ENCODE data around the gene DOCK4. TPM values are rescaled to one million over a fixed set of nuclear protein-coding genes. Genes with fewer than 3 reads are reported as not detected.

DOCK4 gene
- total RNA-seq, 4 donors from 2014 or later: 9.9 to 30.9 (median 13.7) TPM

DNA sequence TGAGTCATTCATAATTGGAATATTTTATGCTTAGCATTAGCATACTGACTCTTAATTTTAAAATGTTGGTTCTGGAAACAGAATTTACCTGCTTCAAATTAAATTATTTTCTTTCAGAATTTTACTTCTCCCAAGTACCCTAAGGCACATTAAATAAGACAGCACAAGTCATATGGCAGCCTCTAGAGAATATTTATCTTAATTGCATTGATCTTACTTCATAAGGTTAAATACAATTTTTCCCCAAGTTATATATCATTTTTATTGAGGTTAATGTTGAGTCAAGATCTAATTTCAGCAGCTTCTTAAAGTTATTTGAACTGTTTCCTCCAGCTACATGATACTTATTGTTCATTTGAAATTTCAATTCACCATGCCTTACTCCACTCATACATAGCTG, 520.9 kb downstream of the DOCK4 start:
- no peak for TF ChIP-seq POLR2A (IDR thresholded peaks at IDR 0.05)
- TF ChIP-seq, protein P1, sequence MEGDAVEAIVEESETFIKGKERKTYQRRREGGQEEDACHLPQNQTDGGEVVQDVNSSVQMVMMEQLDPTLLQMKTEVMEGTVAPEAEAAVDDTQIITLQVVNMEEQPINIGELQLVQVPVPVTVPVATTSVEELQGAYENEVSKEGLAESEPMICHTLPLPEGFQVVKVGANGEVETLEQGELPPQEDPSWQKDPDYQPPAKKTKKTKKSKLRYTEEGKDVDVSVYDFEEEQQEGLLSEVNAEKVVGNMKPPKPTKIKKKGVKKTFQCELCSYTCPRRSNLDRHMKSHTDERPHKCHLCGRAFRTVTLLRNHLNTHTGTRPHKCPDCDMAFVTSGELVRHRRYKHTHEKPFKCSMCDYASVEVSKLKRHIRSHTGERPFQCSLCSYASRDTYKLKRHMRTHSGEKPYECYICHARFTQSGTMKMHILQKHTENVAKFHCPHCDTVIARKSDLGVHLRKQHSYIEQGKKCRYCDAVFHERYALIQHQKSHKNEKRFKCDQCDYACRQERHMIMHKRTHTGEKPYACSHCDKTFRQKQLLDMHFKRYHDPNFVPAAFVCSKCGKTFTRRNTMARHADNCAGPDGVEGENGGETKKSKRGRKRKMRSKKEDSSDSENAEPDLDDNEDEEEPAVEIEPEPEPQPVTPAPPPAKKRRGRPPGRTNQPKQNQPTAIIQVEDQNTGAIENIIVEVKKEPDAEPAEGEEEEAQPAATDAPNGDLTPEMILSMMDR (IDR thresholded peaks at IDR 0.05): no peak
- no peaks in the 10 kb centered on the region for H3K36me3 ChIP-seq
- H3K27ac ChIP-seq: no peak overlapping the region
- no peak for DNase-seq
- no peaks in the 10 kb centered on the region for H3K9me3 ChIP-seq
- H3K27me3 ChIP-seq: no peaks in the 10 kb centered on the region
- H3K4me1 ChIP-seq: no peaks in the 10 kb centered on the region
- H3K4me3 ChIP-seq: no peak overlapping the region
- intact Hi-C loops (cut with DNase I): no loop called here

DNA sequence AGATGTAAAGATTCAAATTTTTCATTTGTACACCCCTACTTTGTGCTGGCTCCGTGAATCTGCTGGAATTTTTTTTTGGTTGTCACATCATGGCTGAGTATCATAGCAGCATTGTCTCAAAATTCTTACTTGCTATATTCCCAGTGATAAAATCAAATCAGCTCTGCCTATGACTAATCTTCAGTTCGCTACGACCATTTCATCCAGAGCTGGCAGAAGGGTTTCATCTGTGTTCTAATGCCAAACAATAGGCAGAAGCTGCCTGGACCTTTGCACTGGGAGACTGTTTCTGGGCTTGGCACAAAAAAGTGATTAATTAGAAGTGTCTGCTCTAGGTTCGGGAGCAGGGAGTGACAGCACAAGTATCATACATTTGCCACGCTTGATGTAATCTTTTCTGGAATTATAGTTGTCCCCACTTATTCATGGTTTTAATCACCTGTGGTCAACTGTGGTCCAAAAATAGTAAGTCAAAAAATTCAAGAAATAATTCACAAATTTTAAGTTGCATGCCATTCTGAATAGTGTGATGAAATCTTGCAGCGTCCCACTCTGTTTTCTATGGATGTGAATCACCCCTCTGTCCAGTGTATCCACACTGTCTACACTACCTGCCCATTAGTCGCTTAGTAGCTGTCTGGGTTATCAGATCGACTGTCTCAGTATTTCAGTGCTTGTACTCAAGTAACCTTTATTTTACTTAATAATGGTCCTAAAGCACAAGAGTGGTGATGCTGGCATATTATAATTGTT, 523.4 kb downstream of the DOCK4 start:
- Histone ChIP-seq H3K27me3 (no peaks in the 10 kb centered on the region), H3K27ac (no peak overlapping the region), H3K4me3 (no peak overlapping the region), H3K9me3 (no peaks in the 10 kb centered on the region), H3K36me3 (no peaks in the 10 kb centered on the region), H3K4me1 (no peaks in the 10 kb centered on the region)
- TF ChIP-seq POLR2A (IDR thresholded peaks at IDR 0.05): no peak
- TF ChIP-seq, protein P1 (IDR thresholded peaks at IDR 0.05): no peak
- no peak for DNase-seq
- intact Hi-C loops (cut with DNase I): no loop called here
- WGBS, 2 donors: 70 to 78% methylated on average over 8 of the region's 8 CpGs

DNA sequence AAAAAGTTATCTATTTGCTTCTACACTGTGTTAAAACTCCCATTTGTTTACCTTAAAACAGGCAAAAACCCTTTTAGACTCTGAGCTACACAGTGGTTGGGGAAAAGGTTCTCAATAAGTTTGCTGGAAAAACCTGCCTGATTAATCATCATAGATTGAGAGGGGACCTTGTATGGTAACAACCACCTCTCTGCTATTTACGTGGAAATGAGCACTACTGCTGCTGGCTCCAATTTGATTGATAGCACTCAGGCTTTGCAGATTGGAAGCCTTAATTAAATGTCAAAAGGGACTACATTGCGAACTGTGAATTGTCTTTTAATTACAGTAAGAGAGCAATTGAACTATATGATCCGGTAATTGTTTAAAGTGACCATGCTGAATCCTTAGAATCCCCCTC, 525.0 kb downstream of the DOCK4 start:
- WGBS, 2 donors: 78 to 89% methylated on average over 3 of the region's 3 CpGs
- no peak for DNase-seq
- Histone ChIP-seq H3K27me3 (no peaks in the 10 kb centered on the region), H3K4me1 (no peaks in the 10 kb centered on the region), H3K9me3 (no peaks in the 10 kb centered on the region), H3K27ac (no peak overlapping the region), H3K4me3 (no peak overlapping the region), H3K36me3 (no peaks in the 10 kb centered on the region)
- no peak for TF ChIP-seq POLR2A (IDR thresholded peaks at IDR 0.05)
- intact Hi-C loops (cut with DNase I): no loop called here

DNA sequence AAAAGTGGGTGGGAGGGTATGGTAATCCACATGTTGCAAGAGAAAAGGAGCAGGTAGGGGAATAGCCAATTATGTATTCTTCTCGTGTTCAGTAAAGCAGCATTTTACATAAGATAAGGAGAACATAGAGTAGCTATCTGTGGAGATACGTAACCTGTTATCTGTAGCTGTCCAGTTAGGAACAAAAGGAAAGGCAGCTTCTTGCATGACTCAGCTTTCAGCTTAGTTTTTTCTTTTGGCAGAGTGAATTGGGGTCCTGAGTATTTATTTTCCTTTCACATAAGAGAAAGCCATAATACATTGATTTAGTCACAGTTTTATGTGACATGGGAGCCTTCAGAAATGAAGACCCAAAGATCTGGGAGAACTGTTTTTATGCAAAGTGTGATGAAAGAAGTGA, 527.2 kb downstream of the DOCK4 start:
- H3K4me1 ChIP-seq: no peaks in the 10 kb centered on the region
- TF ChIP-seq, protein P1 (IDR thresholded peaks at IDR 0.05): no peak
- TF ChIP-seq POLR2A (IDR thresholded peaks at IDR 0.05): no peak
- no peaks in the 10 kb centered on the region for H3K9me3 ChIP-seq
- H3K36me3 ChIP-seq: no peaks in the 10 kb centered on the region
- 61 to 66% methylated on average over 2 of the region's 2 CpGs for WGBS, 2 donors
- H3K27me3 ChIP-seq: no peaks in the 10 kb centered on the region
- DNase-seq: no peak
- no peak overlapping the region for H3K4me3 ChIP-seq
- intact Hi-C loops (cut with DNase I): no loop called here
- H3K27ac ChIP-seq: no peak overlapping the region

DNA sequence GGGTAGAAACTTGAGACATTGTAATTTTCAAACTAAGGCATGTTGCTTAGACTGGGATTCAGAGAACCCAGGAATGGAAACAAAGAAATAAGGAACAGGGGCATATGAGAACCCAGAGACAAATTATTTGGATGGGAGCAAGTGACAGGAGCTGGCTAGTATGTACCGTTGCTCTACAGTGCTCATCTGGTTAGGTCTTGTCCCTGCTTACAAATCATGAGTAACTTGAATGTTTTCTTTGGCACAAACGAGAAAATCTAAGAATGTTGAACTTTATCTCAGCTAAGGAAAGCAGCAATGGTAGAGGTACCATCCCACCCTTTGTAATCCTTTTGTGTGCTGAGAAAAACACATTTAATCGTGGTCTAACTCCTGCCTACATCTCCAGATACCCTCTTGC, 527.9 kb downstream of the DOCK4 start:
- no peak overlapping the region for H3K27ac ChIP-seq
- TF ChIP-seq POLR2A (IDR thresholded peaks at IDR 0.05): no peak
- TF ChIP-seq, protein P1 (IDR thresholded peaks at IDR 0.05): no peak
- intact Hi-C loops (cut with DNase I): no loop called here
- H3K27me3 ChIP-seq: no peaks in the 10 kb centered on the region
- no peaks in the 10 kb centered on the region for H3K4me1 ChIP-seq
- H3K4me3 ChIP-seq: no peak overlapping the region
- no peak for DNase-seq
- WGBS, 2 donors: 31 to 36% methylated on average over 3 of the region's 3 CpGs
- H3K36me3 ChIP-seq: no peaks in the 10 kb centered on the region
- no peaks in the 10 kb centered on the region for H3K9me3 ChIP-seq

DNA sequence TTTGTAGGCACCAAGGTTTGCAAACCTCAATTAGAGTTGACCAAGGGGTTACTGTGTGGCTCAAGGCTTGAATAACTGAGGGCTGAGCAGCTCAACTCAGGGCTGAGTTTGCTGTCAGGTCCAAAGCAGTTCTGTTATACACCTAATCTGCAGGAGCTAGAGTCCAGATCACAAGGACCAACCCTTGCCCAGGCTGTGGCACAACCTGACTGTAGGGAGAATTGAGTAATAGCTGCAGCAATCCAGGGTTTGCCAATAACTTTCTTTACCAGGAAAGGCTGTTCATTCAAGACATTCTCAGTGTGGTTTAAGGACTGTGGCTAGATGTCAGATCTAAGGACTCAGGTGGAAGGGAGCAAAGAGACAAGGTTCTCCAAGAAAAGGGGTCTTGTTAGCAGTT, 528.4 kb downstream of the DOCK4 start:
- no peaks in the 10 kb centered on the region for H3K27me3 ChIP-seq
- no peaks in the 10 kb centered on the region for H3K9me3 ChIP-seq
- no peaks in the 10 kb centered on the region for H3K36me3 ChIP-seq
- intact Hi-C loops (cut with DNase I): no loop called here
- no peak overlapping the region for H3K27ac ChIP-seq
- TF ChIP-seq POLR2A (IDR thresholded peaks at IDR 0.05): no peak
- TF ChIP-seq, protein P1 (IDR thresholded peaks at IDR 0.05): no peak
- H3K4me3 ChIP-seq: no peak overlapping the region
- no peaks in the 10 kb centered on the region for H3K4me1 ChIP-seq
- no peak for DNase-seq

Data from esophagus squamous epithelium (tissue), 5 donors.